ENCODE results near the gene CIPC. TPM values are rescaled to one million over a fixed set of nuclear protein-coding genes. Genes with fewer than 3 reads are reported as not detected.

CIPC gene
- total and polyA plus RNA-seq, 2 of the 13 experiments (the other 11 are each of a cell fraction or from before 2014, with no cell fraction given), result 7.6 to 13.9 TPM

- TF ChIP-seq THRA (CRISPR knock-in tag; IDR thresholded peaks at IDR 0.05; ENCODE audit: borderline replicate concordance) (no peak; the same call in none of the 2 replicates), ELF1 (CRISPR knock-in tag; IDR thresholded peaks at IDR 0.05) (peak; percentile 94), ZNF543 (CRISPR knock-in tag; IDR thresholded peaks at IDR 0.05) (peak; percentile 81; the same call in 1 of the 2 replicates), ATAD3A (CRISPR knock-in tag; IDR thresholded peaks at IDR 0.05) (no peak), ZMYM2 (CRISPR knock-in tag; IDR thresholded peaks at IDR 0.05) (no peak), LBX2 (CRISPR knock-in tag; IDR thresholded peaks at IDR 0.05; ENCODE audit: borderline replicate concordance) (no peak), RARG (CRISPR knock-in tag; IDR thresholded peaks at IDR 0.05; ENCODE audit: low read depth) (no peak), AHR (CRISPR knock-in tag; IDR thresholded peaks at IDR 0.05) (0 out of 2 replicates have a peak, but pooled peaks have one; percentile 10), THYN1 (CRISPR knock-in tag; IDR thresholded peaks at IDR 0.05; ENCODE audit: borderline replicate concordance, low read depth) (no peak), ZNF367 (CRISPR knock-in tag; IDR thresholded peaks at IDR 0.05; ENCODE audit: borderline replicate concordance) (no peak), SP5 (CRISPR knock-in tag; IDR thresholded peaks at IDR 0.05; ENCODE audit: borderline replicate concordance, low read depth) (peak; percentile 87), HOXA3 (CRISPR knock-in tag; IDR thresholded peaks at IDR 0.05) (peak; percentile 99), TP53 (CRISPR knock-in tag; conservative IDR thresholded peaks at IDR 0.05) (no peak), ZBTB7B (CRISPR knock-in tag; IDR thresholded peaks at IDR 0.05) (peak; percentile 12; the same call in 1 of the 2 replicates), JUNB (CRISPR knock-in tag; IDR thresholded peaks at IDR 0.05; ENCODE audit: borderline replicate concordance) (peak; percentile 54; the same call in 1 of the 2 replicates), ZNF710 (CRISPR knock-in tag; IDR thresholded peaks at IDR 0.05; ENCODE audit: borderline replicate concordance) (peak; percentile 54; the same call in 1 of the 2 replicates), TRIM24 (CRISPR knock-in tag; IDR thresholded peaks at IDR 0.05) (no peak), ZNF343 (CRISPR knock-in tag; IDR thresholded peaks at IDR 0.05) (no peak; the same call in 1 of the 2 replicates), ZNF577 (CRISPR knock-in tag; IDR thresholded peaks at IDR 0.05; ENCODE audit: borderline replicate concordance, low read depth) (no peak), BCL6 (CRISPR knock-in tag; IDR thresholded peaks at IDR 0.05) (no peak; the same call in 1 of the 2 replicates), ZNF660 (CRISPR knock-in tag; IDR thresholded peaks at IDR 0.05; ENCODE audit: borderline replicate concordance, low read depth) (no peak), RXRB (CRISPR knock-in tag; IDR thresholded peaks at IDR 0.05; ENCODE audit: borderline replicate concordance) (peak; percentile 44; the same call in 1 of the 2 replicates), FOSL2 (CRISPR knock-in tag; IDR thresholded peaks at IDR 0.05) (peak; percentile 22), KDM2A (CRISPR knock-in tag; IDR thresholded peaks at IDR 0.05; ENCODE audit: borderline replicate concordance, low read depth) (peak; percentile 49)
- TF ChIP-seq, protein P1, sequence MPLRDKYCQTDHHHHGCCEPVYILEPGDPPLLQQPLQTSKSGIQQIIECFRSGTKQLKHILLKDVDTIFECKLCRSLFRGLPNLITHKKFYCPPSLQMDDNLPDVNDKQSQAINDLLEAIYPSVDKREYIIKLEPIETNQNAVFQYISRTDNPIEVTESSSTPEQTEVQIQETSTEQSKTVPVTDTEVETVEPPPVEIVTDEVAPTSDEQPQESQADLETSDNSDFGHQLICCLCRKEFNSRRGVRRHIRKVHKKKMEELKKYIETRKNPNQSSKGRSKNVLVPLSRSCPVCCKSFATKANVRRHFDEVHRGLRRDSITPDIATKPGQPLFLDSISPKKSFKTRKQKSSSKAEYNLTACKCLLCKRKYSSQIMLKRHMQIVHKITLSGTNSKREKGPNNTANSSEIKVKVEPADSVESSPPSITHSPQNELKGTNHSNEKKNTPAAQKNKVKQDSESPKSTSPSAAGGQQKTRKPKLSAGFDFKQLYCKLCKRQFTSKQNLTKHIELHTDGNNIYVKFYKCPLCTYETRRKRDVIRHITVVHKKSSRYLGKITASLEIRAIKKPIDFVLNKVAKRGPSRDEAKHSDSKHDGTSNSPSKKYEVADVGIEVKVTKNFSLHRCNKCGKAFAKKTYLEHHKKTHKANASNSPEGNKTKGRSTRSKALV (CRISPR knock-in tag; IDR thresholded peaks at IDR 0.05), result no peak
Observed at GRCh38 chr14:77097700-77098528, at the start of gene CIPC (continued).
